CD4-positive, alpha-beta T cell treated with Interleukin-17A for 4 hours (primary cell): ENCODE data around the gene TBC1D22A.

Experiments
- DNase-seq: peaks from one replicate; pipeline ENCODE4 v3.0.0-alpha.2; 2020; ENCODE audit warnings: mixed read lengths

TBC1D22A gene

DNA sequence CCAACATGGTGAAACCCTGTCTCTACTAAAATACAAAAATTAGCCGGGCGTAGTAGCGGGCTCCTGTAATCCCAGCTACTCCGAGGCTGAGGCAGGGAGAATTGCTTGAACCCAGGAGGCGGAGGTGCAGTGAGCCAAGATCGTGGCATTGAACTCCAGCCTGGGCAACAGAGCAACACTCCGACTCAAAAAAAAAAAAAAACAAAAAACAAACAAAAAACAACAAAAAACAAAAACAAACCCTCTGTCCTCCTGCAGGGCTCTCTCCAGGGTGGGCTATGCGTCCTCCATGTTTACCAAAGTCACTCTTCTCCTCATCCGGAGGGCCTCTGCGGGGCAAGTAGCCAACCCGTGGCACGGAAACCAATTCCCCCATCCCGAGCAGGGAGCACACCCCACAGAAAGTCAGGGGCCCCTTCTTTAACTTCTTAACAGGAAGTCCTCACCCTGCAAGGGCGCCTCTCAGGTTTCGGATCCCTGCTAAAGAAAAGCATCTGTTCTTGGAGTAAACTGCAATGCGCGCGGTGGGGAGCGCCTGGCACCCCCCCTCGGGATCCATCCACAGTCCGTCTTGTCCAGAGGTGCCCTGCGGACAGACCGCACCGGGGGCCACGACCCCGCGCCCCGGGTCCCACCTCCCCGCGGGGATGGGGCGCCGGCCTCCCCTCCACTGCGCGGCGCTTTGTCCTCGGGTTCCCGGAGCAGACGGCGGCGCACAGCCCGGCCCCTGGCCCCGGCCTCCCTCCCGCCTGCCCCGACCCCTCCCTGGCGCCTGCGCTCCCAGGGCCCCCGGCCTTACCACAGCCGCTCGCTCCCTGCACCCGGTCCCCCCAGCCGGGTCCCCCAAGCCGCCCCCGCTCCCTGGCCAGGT, 25.1 kb upstream of the TBC1D22A start:
- peak; percentile 66 for DNase-seq

DNA sequence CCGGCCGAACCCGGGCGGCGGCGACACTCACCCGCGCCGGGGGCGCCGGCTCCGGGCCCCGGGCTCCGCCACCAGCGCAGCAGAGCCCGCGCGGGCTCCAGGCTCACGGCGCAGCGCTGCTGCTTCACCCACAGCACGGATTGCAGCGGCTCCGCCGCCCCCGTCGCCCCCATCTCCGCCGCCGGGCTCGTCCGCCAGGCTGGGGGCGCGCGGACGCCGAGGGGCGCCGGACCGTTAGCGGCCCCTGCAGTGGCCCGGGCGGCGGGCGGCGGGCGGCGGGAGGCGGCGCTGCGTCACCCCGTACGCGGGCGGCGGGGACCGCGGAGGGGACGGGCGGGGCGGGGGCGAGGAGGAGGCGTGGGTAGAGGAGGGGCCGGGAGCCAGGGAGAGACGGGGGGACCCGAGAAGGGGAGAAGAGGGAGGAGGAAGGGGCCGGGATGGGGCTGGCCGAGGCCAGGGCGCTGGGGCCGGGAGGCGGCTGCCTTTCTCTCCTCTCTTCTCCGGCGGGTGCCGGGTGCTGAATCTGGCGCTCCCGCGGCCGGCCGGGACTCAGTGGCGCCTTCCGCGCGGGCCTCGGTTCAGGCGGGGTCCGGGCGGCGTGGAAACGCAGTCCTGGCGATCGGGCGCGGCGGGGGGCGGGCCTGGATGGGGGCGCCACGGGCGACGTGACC, 24.3 kb upstream of the TBC1D22A start, which contains the start of gene CERK:
Gene CERK (minus strand): TSS at position 277 of the 671 bp plus-strand sequence. CDS start 104 bp downstream, at position 173.
- peak; percentile 89 for DNase-seq

DNA sequence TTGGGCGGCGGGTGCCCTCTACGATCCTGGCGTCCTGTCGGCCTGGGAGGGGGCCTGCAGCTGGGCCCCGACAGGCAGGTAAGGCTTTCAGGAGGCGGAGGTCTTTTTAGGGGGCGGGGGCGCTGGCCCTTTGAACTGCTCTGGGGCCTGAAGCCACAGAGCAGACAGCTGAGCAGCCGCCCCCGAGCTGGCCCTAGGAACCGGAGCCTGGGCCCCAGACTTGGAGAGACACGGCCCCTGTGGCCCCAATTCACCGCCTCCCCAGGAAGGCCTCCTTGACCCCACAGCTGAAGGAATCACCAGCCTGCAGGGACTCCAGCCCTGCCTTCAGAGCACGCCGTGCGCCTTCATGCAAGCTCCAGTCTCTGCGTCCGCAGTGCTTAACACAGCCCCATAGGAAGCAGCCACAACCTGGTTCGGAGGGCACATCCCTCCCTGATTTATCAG, 23.8 kb upstream of the TBC1D22A start:
- no peak for DNase-seq

DNA sequence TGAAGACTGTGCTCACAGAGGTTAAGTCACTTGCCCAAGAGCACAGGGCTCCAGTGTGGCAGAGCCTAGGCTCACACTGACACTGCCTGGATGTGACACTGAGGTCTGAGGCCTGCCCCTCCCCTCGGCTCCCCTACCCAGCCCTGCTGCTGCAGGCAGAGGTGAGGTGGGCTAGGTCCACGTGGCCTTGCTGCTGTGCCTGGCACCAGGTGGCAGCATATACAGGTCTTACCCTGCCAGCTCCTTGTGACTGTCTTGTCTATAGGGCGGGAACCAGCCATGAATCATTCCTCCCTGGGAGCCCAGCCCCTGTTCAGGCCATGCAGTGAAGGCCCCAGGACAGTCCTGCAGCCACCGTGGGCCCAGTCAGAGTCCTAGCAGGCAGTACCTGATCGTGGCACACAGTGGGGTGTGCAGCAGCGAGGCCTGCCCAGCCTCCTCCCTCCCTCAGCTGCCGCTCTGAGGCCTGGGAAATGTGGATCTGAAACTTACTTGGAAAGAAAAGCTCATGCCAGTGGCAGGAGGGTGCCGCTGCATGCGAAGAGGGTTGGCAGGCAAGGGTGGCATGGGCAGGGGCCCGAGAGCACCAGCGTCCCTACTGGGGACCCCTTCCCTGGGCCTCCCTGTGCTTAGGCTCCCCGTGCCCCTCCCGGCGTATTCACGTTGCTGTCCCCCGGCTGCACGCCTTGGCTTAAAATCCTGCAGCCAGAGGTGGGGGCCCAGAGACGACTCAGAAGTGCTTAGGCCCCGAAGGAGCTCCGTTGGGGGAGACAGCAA, 23.2 kb upstream of the TBC1D22A start:
- peak; percentile 79 for DNase-seq

DNA sequence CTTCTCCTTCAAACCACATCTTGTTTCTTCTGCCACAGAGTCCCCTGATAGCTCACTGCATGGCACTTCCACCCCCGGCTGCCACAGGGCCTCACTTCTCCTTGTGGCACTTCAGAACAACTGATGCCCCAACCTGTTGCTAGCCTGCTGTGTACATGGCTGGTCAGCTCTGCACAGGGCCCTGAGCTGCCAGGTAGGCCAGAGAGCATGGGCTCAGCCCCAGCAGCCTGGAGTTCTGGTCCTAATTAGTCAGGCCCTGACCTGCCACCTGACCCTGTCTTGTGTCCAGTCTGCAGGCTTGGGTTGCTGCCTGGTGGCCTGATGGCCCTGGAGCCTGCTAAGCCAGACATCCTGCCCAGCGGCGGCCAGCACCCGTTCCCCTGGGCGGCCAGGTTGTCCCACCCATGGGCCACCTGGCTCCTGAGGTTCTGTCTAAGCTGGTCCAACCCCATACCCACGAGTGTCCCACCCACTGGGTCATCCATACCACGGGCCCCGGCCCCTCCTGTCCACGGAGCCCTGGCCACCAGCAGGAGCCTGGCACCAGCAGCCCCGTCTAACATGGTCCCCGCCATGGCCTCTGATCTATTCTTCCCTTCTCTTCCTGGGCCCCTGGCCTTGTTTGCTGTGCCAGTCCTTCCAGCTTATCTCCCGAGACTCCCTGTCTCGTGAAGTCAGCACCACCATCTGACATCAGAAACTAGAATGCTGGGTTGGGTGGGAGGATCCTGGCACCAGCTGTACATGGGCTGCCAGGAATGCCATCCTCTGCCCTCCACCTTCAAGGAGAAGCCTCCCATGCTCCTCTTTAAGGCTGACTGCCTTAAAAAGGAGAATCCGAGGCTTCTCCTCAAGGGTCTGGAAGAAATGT, 21.3 kb upstream of the TBC1D22A start:
- DNase-seq: no peak

DNA sequence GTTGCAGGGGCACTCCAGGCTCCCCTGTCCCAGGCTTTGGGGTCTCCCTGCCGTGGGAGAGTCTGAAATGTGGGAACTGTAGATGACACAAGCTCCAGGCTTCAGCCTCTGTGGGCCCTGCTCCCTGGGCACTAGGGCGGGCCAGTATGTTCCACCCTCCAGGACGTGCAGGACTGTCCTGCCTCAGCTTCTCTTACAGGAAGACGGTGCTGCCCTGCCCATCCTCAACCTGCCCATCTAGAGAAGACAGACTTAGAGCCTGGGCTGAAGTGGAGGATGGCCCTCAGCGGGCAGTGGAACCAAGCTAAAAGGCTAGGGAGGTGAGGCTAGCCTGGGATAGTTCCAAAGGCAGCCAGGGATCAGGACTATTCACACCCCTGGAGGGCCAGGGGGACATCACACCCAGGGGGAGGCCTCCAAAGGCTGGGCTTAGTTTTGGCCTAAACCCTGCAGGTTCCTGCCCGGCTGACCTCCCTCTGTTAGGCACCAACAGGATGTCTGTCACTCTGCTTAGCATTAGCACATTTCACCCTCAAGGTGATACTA, 20.4 kb upstream of the TBC1D22A start:
- no peak for DNase-seq

DNA sequence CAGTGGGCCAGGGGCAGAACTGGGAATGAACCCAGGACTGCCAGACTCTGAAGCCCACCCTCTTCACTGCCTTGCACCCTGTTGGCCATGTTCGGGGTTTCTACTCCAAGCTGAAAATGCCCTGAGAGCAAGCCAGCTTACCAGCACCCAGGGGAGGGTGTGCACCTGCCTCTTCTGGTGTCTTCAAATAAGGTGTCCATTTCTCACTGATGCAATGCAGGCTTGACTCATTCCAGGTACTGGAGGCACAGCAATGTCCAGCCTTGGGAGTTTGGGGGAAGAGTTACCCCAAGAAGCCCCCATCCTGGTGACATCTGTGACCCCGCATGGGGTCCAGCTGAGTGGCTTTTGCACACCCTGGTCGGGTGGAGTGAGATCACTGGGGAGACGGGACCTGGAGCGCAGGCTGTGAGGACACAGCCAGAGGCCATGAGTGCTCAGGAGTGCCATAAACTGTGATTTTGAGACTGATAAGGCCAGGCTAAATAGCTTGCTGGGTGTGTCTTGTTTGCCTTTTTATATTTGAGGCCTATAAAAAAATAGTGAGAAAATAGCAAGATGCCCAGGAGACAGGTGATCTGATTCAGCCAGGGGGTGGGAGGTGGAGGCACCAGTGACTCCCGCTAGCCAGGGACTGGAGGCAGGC, 19.8 kb upstream of the TBC1D22A start:
- DNase-seq: no peak

DNA sequence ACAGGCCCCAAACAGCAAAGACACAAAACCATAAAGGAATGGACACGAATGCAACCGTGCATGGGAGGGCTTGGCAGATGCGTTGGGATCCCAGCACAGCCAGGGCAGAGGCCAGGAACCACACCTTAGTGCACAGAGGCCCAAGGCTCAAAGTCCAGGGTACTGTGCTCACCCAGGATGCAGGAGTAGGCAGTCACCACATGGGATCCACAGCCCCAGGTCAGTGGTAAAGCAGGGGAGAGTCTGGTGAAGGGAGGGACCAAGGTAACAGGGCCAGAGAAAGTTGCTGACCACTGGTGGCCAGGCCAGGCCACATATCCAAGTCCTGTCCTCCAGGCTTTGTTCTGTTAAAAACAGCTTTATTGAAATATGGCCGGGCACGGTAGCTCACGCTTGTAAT, 17.9 kb upstream of the TBC1D22A start:
- DNase-seq: no peak

DNA sequence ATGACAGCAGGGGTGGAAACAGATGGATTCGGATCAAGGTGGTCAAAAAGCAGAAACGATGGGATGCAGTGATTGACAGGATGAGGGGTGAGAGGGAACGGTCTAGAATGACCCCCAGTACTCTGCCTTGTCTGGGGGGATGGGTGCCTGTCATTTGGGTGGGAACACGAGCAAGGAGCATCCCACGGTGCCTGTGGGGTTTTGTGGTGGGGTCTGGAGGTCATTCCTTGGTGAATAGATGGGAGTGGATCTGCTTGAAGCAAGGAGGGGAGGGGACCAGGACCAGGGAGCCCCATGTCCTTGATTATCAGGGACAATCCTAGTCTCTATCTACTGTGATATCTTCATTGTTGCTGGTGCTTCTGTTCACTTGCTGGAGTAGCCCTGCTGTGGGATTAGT, 16.3 kb upstream of the TBC1D22A start:
- no peak for DNase-seq

DNA sequence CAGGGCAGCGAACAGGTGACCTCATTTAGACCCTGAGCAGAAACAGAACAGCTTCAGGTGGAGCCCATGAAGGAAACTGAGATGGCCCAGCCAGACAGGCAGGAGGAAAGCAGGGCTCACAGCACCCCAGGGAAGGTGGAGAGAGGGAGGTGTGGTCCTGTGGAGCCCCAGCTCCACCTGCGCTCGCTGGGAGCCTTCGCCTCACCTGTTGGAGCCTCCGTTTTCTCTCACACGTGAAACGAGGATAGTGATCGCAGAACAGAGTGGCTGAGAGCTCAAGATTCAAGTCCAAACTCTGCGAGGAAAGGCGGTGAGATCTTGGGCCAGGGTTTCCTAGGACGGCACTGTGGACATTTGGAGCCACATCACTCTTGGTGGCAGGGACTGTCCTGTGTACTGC, 15.8 kb upstream of the TBC1D22A start:
- DNase-seq: no peak

DNA sequence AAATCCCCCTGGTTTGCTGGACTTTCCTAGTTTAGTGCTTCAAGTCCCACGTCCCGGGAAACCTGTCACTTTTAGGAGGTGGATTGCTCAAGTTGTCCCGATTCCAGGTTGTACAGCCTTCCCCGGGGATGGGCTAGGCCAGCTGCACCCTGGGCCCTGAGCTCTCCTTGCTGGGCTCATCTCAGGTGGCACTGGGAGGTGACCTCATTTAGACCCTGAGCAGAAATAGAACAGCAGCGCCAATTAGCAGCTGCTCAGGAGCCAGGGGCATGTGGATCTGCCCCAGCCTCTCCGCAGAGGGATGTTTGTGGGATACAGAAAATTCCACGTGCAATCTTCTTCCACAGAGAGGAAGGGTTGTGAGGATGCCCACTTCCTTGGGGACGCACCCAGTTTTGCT, 14.8 kb upstream of the TBC1D22A start:
- DNase-seq: no peak

DNA sequence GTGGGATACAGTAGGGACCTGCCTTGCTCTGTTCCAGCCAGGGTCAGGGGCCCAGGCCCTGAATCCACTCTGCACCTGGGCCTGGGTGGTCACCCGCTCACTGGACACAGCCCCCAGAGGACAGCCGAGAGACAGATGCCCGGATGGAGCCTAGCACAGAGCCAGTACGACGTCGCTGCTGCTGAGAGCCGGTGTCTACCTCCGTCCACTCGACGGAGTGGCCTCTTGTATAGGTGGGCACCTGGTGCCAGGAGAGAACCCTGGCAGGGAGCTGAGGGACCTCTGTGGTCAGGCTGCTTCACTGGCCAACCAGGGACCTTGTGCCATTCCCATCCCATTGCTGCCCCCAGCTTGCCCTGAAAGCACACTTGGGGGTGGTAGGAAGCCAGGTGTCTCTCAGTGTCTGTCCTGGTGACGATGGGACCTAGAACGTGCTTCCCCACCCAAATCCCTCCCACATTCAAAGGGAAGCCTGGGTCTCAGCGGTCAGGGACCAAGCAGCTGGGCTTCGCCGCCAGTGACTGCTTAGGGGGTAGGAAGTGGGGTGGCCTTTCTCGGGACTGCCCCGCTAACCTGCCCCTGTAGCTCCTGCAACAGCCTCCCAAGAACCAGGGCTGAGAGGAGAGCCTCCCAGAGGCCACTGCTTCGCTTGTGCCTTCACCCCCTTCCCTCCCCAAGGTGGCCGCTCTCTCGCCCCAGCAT, 14.1 kb upstream of the TBC1D22A start:
- no peak for DNase-seq

DNA sequence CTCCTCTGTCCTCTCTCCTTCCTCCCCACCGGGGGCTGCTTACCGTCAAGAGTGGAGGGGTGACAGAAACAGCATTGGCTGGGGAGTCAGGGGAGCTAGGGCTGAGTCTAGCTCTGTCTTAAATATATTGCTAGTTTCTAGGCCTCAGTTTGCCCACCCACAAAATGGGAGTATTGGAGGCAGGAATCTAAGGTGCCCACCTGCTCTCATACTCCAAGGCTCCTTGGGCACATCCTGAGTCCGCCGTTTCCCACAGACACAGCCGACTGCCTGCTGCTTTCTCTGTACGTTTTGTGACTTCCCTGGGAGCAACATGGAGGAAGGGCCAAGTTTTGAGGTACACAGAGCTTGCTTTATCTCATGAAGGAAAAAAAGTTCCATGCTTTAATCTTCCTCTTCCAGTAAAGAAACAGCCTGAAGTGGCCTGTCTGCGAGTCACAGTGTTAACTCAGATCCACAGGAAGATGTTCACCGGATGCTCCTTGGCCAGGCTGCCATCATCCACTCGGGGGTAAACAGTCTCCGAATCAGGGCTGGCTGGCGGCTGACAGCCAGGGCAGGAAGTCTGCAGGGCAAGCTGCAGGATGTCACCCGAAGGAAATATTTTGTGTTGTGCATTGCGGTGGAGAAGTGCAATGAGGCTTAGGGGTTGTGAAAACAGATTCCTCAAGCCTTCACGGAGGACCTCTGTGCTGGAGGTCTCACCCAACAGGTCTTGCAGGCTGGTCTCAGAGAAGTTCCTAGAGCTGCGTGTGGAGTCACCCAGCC, 13.4 kb upstream of the TBC1D22A start:
- DNase-seq: peak; percentile 86

DNA sequence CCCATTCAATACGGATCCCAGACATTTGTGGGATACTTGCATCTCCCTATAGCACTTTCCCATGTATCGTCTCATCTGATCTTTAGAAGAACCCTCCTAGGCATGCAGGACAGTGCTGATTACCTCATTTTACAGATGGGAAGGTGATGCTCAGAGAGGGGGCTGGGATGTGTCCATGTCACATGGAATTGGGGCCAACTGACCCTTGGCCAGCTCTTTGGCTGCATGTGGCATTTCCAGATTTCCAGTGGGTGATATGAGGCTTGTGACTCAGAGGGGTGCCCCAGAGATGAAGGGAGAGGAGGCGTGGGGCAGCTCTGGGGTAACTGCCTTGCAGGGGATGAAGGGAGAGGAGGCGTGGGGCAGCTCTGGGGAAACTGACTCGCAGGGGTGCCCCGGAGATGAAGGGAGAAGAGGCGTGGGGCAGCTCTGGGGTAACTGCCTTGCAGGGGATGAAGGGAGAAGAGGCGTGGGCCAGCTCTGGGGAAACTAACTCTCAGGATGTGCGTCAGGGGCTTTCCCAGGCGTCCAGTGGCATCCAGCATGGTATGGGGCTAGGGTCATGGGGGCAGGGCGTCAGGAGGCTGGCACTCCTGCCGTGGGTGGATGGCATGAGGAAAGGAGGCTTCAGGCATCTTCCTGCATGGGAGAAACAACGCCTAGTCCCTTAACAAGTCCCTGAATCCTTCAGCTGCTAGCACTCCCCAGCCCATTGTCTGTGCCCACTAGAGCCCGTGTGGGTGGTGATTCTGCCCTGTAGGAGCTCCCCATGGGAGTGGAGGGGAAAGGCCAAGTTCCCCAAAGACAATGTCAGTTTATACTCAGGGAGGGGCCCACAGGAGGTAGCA, 12.5 kb upstream of the TBC1D22A start:
- peak; percentile 27 for DNase-seq

DNA sequence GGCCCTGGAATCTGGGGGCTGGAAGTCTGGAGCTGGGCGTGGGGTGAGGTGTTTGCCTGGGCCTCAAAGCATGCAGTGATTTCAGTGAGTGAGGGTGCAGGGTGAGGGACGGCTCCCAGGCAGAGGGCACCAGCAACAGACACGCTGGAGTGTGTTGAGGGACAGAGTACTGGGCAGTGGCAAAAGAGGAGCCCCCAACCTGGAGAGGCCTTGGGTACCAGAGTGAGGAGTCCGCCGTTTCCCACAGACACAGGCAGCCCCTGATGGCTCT, 12.0 kb upstream of the TBC1D22A start:
- DNase-seq: no peak

DNA sequence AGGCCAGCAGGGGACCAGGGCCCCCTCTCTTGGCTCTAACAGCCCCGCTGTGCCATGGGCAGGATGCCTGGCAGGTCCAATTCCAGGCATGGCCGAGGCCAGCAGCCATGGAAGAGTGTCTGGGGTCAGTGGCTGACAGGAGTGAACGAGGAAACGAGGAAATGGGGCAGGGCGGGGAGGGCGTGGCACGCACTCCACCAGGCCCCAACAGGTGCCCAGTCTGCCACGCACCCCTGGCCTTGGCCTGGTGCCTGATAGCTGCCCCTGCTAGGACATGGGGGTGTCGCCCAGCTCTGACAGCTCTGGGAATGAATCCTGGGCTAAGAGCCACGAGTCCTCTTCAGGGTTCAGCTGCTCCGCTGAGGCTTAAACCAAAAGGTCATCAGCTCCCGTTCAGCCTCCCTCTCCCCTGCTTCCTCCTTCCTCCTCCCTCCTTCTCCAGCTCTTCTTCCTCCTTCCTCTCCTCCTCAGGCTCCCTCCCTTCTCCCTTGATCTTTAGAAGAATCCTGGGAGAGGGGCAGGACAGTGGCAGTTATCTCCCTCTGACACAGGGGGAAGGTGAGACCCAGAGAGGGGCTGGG, 11.5 kb upstream of the TBC1D22A start:
- no peak for DNase-seq

DNA sequence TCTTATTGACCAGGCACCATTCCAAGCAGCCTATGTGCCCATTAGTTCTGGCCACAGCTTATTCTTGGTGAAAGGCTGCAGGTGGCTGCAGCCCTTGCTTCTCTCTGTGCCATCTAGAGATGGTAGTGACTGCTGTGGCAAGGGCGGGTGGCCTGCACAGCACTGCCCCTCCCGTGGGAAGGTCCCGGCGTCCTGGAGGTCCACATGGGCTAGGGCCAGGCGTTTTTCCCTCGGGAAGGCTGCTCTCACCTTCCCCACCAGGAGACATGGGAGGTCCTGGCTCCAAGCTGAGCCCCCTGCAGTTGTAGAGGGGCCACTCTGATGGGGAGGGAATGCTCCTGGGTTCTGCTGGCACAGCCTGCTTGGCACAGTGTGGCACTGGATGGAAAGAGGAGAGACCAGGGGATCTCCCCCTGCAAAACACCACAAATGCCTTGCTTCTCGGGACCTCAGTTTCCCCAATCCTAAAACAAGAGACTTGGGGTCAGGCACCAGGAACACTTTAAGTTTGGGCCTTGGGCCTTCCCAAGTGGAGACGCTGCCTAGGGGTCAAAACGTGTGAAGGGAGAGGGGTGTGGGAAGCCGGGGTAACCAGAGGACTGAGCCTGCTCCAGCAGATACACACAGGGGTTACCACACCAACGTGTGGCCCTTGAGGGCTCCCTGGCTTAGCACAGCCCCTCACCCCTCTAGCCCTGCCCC, 10.0 kb upstream of the TBC1D22A start:
- no peak for DNase-seq

DNA sequence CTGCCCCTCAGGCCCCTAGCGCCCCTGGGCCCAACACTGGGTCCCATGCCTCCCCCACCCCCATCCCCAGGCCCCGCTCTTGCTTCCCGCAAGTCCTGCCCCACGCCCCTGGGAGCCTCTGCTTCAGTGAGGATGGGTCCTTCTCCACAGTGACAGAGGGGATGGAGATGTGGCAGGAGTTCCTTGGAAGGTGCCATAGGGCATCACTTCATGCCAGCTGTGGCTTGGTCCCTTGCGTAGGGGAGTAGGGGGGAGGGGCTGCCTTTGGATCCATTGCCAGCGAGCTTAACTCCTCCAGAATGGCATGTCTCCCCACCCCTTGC, 9.5 kb upstream of the TBC1D22A start:
- DNase-seq: no peak
